GM23338 (cell line): ENCODE data around the gene INCA1. TPM values are rescaled to one million over a fixed set of nuclear protein-coding genes. Genes with fewer than 3 reads are reported as not detected.

ENCODE experiments used
- ATAC-seq: fragments of 200-7000 bp; cut with Tn5 transposase; 3 replicates; pipeline ENCODE4 v1.9.1; 2020
- DNase-seq: peaks from one replicate; pipeline ENCODE4 v3.0.0-alpha.2; 2015; ENCODE audit warnings: low spot score
- H2AFZ ChIP-seq: fragments of 200-600 bp; sonication (generic); 2 replicates; pipeline ENCODE4 v1.8.0; 2016; ENCODE audit warnings: antibody characterized with exemption, mild to moderate bottlenecking, moderate library complexity
- H3F3A ChIP-seq: fragments of 200-600 bp; sonication (generic); replicated peaks from 2 replicates; pipeline ENCODE4 v1.8.0; 2017; ENCODE audit warnings: antibody characterized with exemption, mixed run types, low read depth
- H3K27ac ChIP-seq: fragments of 200-600 bp; sonication (generic); 2 replicates; pipeline ENCODE4 v1.6.1; 2016; ENCODE audit warnings: low read depth
- H3K27me3 ChIP-seq: fragments of 200-600 bp; sonication (generic); 2 replicates; pipeline ENCODE4 v1.8.0; 2016; ENCODE audit warnings: mild to moderate bottlenecking, mixed run types, moderate library complexity; ENCODE audit not compliant: insufficient read depth
- H3K36me3 ChIP-seq: fragments of 200-600 bp; sonication (generic); 2 replicates; pipeline ENCODE4 v1.8.0; 2016; ENCODE audit warnings: mild to moderate bottlenecking; ENCODE audit not compliant: insufficient read depth
- H3K4me1 ChIP-seq: fragments of 200-600 bp; sonication (generic); 2 replicates; pipeline ENCODE4 v1.8.0; 2016; ENCODE audit warnings: mild to moderate bottlenecking, moderate library complexity; ENCODE audit not compliant: insufficient read depth
- H3K4me2 ChIP-seq: fragments of 200-600 bp; sonication (generic); 2 replicates; pipeline ENCODE4 v1.7.1; 2017; ENCODE audit warnings: mixed run types
- H3K4me3 ChIP-seq: fragments of 200-600 bp; sonication (generic); 2 replicates; pipeline ENCODE4 v1.6.1; 2016; ENCODE audit warnings: mixed run types
- H3K79me2 ChIP-seq: fragments of 200-600 bp; sonication (generic); replicated peaks from 2 replicates; pipeline ENCODE4 v1.8.0; 2017; ENCODE audit warnings: mild to moderate bottlenecking; ENCODE audit not compliant: insufficient read depth
- H3K9me2 ChIP-seq: fragments of 200-600 bp; sonication (generic); 2 replicates; pipeline ENCODE4 v1.8.0; 2017; ENCODE audit not compliant: insufficient read depth
- H4K20me1 ChIP-seq: fragments of 200-600 bp; sonication (generic); replicated peaks from 2 replicates; pipeline ENCODE4 v1.8.0; 2017; ENCODE audit warnings: mild to moderate bottlenecking; ENCODE audit not compliant: insufficient read depth
- H3K27ac Mint-ChIP-seq: 2 replicates; pipeline ENCODE4 v1.8.0; 2020; ENCODE audit warnings: inconsistent platforms, mild to moderate bottlenecking, moderate library complexity, mixed read lengths
- H3K27me3 Mint-ChIP-seq: 3 replicates; pipeline ENCODE4 v1.8.0; 2022; ENCODE audit warnings: low read depth, mild to moderate bottlenecking, moderate library complexity, mixed read lengths, inconsistent platforms; ENCODE audit not compliant: insufficient read depth, poor library complexity
- H3K36me3 Mint-ChIP-seq: 3 replicates; pipeline ENCODE4 v1.8.0; 2021; ENCODE audit warnings: low read depth, mild to moderate bottlenecking, inconsistent platforms, moderate library complexity, mixed read lengths
- H3K4me1 Mint-ChIP-seq: 3 replicates; pipeline ENCODE4 v1.8.0; 2020; ENCODE audit warnings: mild to moderate bottlenecking, inconsistent platforms, mixed read lengths
- H3K4me3 Mint-ChIP-seq: 3 replicates; pipeline ENCODE4 v1.8.0; 2021; ENCODE audit warnings: moderate library complexity, mild to moderate bottlenecking, inconsistent platforms, mixed read lengths
- H3K9me3 Mint-ChIP-seq: 3 replicates; pipeline ENCODE4 v1.8.0; 2020; ENCODE audit warnings: moderate library complexity, mild to moderate bottlenecking, inconsistent platforms, mixed read lengths
- CREB1 ChIP-seq: fragments of 250-450 bp; sonication (Bioruptor Pico); IDR thresholded peaks from 2 replicates; pipeline ENCODE4 v1.5.0; 2020; ENCODE audit warnings: low read depth, mild to moderate bottlenecking, moderate library complexity
- CTCF ChIP-seq, 2 experiments: fragments of 200-600 bp in 1 of 2; sonication (generic) in 1 of 2; conservative IDR thresholded peaks; 2 replicates each; pipeline versions ENCODE4 v1.5.1 to v1.6.1; 2016 to 2017; ENCODE audit warnings: antibody characterized with exemption in 2 of 2, low read depth in 2 of 2, mild to moderate bottlenecking in 2 of 2, moderate library complexity in 1 of 2
- ETS1 ChIP-seq: IDR thresholded peaks from 2 replicates; pipeline ENCODE4 v1.6.1; 2016; ENCODE audit warnings: antibody characterized with exemption
- EZH2 ChIP-seq: fragments of 200-600 bp; sonication (generic); IDR thresholded peaks from one replicate; pipeline ENCODE4 v1.8.0; 2017; ENCODE audit warnings: antibody characterized with exemption, mild to moderate bottlenecking, low read depth; ENCODE audit not compliant: unreplicated experiment
- JUNB ChIP-seq: IDR thresholded peaks from one replicate; pipeline ENCODE4 v1.6.1; 2016; ENCODE audit warnings: antibody characterized with exemption; ENCODE audit not compliant: unreplicated experiment
- POLR2AphosphoS5 ChIP-seq: IDR thresholded peaks from 2 replicates; pipeline ENCODE4 v1.6.1; 2016; ENCODE audit warnings: antibody characterized with exemption, low read depth
- STAT1 ChIP-seq: IDR thresholded peaks from one replicate; pipeline ENCODE4 v1.6.1; 2016; ENCODE audit warnings: antibody characterized with exemption; ENCODE audit not compliant: unreplicated experiment
- ZNF114 ChIP-seq: fragments of 250-450 bp; sonication (Bioruptor Pico); IDR thresholded peaks from 2 replicates; pipeline ENCODE4 v1.5.0; 2020; ENCODE audit warnings: mild to moderate bottlenecking, moderate library complexity
- ZNF331 ChIP-seq: fragments of 250-450 bp; sonication (Bioruptor Pico); IDR thresholded peaks from 2 replicates; pipeline ENCODE4 v1.5.0; 2020; ENCODE audit warnings: low read depth, mild to moderate bottlenecking, moderate library complexity
- long read RNA-seq: library from polyadenylated mRNA; unstranded; transcript quantifications from one replicate; pipeline ENCODE4 v2.0.0, GENCODE V29; 2020; ENCODE audit not compliant: unreplicated experiment
- polyA plus RNA-seq: library from polyadenylated mRNA; unstranded; fragments of >200 nt; fragmentation: Nextera tagmentation; extraction: Ambion mirVana; gene quantifications from 2 replicates; pipeline ENCODE4 v1.2.1, GENCODE V29; 2016
- total RNA-seq: library from RNA; depleted of rRNA; stranded (reverse); fragments of >200 nt; shearing (Covaris generic); gene quantifications from 2 replicates; pipeline ENCODE4 v1.2.3, GENCODE V29; 2014; rRNA removed
- TF ChIP-seq, protein P1 (sequence below): fragments of 250-450 bp; sonication (Bioruptor Pico); IDR thresholded peaks from 2 replicates; pipeline ENCODE4 v1.5.0; 2020; ENCODE audit warnings: mild to moderate bottlenecking, moderate library complexity

The INCA1 gene, protein sequence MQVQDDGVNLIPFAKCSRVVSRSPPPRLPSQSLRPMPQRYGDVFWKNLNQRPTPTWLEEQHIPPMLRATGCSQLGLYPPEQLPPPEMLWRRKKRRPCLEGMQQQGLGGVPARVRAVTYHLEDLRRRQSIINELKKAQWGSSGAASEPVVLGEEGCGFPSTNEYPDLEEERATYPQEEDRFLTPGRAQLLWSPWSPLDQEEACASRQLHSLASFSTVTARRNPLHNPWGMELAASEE
- total RNA-seq (2.1 TPM in 1 of 2 replicates, not detected in the other), polyA plus RNA-seq (1.1 and 1.3 TPM in 2 replicates)
- long read RNA-seq, result 0 reads

- TF ChIP-seq POLR2AphosphoS5, result peak; percentile 82
- TF ChIP-seq STAT1, result peak; percentile 49
- TF ChIP-seq ZNF114, result no peak
- peak within 1 kb of the TSS; percentile 45; the same call in 1 of the 2 replicates for H3K27ac ChIP-seq
- DNase-seq (peak; percentile 96), ATAC-seq (peak; percentile 77)
- peak within 1 kb of the TSS; percentile 85 for H3K4me3 Mint-ChIP-seq
- peaks cover 32% of the 10 kb centered on the region for H3K27me3 Mint-ChIP-seq
- H3K9me2 ChIP-seq, result no peaks in the 10 kb centered on the region
- H3K36me3 ChIP-seq, result peaks cover 5% of the 10 kb centered on the region; the same call in 1 of the 2 replicates
- peak within 1 kb of the TSS; percentile 98 for H3K4me2 ChIP-seq
- H3F3A ChIP-seq, result 0 out of 2 replicates have a peak, but pooled peaks cover 2% of the 10 kb centered on the region
- H3K36me3 Mint-ChIP-seq, result peaks cover 23% of the 10 kb centered on the region
- peak within 1 kb of the TSS; percentile 96 for H2AFZ ChIP-seq
- H4K20me1 ChIP-seq, result no peaks in the 10 kb centered on the region; the same call in none of the 2 replicates
- peaks cover 21% of the 10 kb centered on the region for H3K4me1 Mint-ChIP-seq
- H3K9me3 Mint-ChIP-seq, result 0 out of 3 replicates have a peak, but pooled peaks cover 3% of the 10 kb centered on the region
- no peak within 1 kb of the TSS for H3K27ac Mint-ChIP-seq
- H3K4me3 ChIP-seq, result peak within 1 kb of the TSS; percentile 94
- H3K27me3 ChIP-seq, result peaks cover 11% of the 10 kb centered on the region; the same call in 1 of the 2 replicates
- peaks cover 16% of the 10 kb centered on the region for H3K79me2 ChIP-seq
- H3K4me1 ChIP-seq, result peaks cover 19% of the 10 kb centered on the region; the same call in 1 of the 2 replicates
These were observed at the start of gene INCA1, which contains the start of gene KIF1C for GRCh38 chr17:4997302-4998026. INCA1 (minus strand) TSS chr17:4997522; CDS start chr17:4994437, 3,085 bp downstream. KIF1C (plus strand) TSS chr17:4997950; CDS start chr17:5000247, 2,297 bp downstream.

DNA sequence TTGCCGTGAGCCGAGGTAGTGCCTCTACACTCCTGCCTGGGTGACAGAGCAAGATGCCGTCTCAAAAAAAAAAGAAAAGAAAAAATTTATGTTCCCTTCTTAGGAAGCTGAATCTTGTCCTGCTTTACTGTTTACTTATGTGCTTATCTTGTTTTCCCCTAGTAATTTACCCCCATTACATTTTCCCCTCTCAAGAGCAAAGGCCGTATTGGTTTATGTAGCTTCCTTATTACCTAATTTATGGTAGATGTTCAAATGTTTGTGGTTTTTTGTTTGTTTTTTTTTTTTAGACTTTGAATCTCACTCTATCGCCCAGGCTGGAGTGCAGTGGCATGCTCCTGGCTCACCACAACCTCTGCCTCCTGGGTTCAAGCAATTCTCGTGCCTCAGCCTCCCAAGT, 48.2 kb upstream of the INCA1 start:
- Histone ChIP-seq H3K4me2 (no peak overlapping the region), H3F3A (no peaks in the 10 kb centered on the region), H3K4me3 (no peak overlapping the region), H4K20me1 (no peaks in the 10 kb centered on the region), H3K27me3 (no peaks in the 10 kb centered on the region), H3K79me2 (no peaks in the 10 kb centered on the region), H2AFZ (no peak overlapping the region), H3K27ac (no peak overlapping the region), H3K4me1 (no peaks in the 10 kb centered on the region), H3K9me2 (no peaks in the 10 kb centered on the region), H3K36me3 (no peaks in the 10 kb centered on the region)
- no peaks in the 10 kb centered on the region; the same call in 1 of the 3 replicates for H3K9me3 Mint-ChIP-seq
- H3K4me3 Mint-ChIP-seq, result no peak overlapping the region
- H3K4me1 Mint-ChIP-seq, result no peaks in the 10 kb centered on the region
- ATAC-seq, result no peak
- H3K27ac Mint-ChIP-seq, result no peak overlapping the region
- H3K36me3 Mint-ChIP-seq, result no peaks in the 10 kb centered on the region
- DNase-seq, result no peak
- H3K27me3 Mint-ChIP-seq, result peaks cover 9% of the 10 kb centered on the region
- no peak for TF ChIP-seq JUNB
- TF ChIP-seq EZH2, result no peak
- TF ChIP-seq ZNF114, result no peak
- no peak for TF ChIP-seq ETS1
- no peak for TF ChIP-seq CREB1
- no peak for TF ChIP-seq ZNF331
- TF ChIP-seq, protein P1, sequence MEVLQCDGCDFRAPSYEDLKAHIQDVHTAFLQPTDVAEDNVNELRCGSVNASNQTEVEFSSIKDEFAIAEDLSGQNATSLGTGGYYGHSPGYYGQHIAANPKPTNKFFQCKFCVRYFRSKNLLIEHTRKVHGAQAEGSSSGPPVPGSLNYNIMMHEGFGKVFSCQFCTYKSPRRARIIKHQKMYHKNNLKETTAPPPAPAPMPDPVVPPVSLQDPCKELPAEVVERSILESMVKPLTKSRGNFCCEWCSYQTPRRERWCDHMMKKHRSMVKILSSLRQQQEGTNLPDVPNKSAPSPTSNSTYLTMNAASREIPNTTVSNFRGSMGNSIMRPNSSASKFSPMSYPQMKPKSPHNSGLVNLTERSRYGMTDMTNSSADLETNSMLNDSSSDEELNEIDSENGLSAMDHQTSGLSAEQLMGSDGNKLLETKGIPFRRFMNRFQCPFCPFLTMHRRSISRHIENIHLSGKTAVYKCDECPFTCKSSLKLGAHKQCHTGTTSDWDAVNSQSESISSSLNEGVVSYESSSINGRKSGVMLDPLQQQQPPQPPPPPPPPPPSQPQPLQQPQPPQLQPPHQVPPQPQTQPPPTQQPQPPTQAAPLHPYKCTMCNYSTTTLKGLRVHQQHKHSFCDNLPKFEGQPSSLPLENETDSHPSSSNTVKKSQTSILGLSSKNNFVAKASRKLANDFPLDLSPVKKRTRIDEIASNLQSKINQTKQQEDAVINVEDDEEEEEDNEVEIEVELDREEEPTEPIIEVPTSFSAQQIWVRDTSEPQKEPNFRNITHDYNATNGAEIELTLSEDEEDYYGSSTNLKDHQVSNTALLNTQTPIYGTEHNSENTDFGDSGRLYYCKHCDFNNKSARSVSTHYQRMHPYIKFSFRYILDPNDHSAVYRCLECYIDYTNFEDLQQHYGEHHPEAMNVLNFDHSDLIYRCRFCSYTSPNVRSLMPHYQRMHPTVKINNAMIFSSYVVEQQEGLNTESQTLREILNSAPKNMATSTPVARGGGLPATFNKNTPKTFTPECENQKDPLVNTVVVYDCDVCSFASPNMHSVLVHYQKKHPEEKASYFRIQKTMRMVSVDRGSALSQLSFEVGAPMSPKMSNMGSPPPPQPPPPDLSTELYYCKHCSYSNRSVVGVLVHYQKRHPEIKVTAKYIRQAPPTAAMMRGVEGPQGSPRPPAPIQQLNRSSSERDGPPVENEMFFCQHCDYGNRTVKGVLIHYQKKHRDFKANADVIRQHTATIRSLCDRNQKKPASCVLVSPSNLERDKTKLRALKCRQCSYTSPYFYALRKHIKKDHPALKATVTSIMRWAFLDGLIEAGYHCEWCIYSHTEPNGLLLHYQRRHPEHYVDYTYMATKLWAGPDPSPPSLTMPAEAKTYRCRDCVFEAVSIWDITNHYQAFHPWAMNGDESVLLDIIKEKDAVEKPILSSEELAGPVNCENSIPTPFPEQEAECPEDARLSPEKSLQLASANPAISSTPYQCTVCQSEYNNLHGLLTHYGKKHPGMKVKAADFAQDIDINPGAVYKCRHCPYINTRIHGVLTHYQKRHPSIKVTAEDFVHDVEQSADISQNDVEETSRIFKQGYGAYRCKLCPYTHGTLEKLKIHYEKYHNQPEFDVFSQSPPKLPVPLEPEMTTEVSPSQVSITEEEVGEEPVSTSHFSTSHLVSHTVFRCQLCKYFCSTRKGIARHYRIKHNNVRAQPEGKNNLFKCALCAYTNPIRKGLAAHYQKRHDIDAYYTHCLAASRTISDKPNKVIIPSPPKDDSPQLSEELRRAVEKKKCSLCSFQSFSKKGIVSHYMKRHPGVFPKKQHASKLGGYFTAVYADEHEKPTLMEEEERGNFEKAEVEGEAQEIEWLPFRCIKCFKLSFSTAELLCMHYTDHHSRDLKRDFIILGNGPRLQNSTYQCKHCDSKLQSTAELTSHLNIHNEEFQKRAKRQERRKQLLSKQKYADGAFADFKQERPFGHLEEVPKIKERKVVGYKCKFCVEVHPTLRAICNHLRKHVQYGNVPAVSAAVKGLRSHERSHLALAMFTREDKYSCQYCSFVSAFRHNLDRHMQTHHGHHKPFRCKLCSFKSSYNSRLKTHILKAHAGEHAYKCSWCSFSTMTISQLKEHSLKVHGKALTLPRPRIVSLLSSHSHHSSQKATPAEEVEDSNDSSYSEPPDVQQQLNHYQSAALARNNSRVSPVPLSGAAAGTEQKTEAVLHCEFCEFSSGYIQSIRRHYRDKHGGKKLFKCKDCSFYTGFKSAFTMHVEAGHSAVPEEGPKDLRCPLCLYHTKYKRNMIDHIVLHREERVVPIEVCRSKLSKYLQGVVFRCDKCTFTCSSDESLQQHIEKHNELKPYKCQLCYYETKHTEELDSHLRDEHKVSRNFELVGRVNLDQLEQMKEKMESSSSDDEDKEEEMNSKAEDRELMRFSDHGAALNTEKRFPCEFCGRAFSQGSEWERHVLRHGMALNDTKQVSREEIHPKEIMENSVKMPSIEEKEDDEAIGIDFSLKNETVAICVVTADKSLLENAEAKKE (CRISPR knock-in tag), result no peak
- no peak for TF ChIP-seq CTCF (conservative IDR thresholded peaks at IDR 0.05; ENCODE audit: low read depth in 2 of 2)
